GM12892 (cell line): ENCODE results near the gene FGF3.

Experiments
- POLR2A ChIP-seq: IDR thresholded peaks from 2 replicates; pipeline ENCODE4 v1.6.1; 2011; ENCODE audit warnings: low read depth, low read length, control low read depth
- POLR2AphosphoS5 ChIP-seq: IDR thresholded peaks from 2 replicates; pipeline ENCODE4 v1.6.1; 2011; ENCODE audit warnings: low read depth, low read length, control low read depth

DNA sequence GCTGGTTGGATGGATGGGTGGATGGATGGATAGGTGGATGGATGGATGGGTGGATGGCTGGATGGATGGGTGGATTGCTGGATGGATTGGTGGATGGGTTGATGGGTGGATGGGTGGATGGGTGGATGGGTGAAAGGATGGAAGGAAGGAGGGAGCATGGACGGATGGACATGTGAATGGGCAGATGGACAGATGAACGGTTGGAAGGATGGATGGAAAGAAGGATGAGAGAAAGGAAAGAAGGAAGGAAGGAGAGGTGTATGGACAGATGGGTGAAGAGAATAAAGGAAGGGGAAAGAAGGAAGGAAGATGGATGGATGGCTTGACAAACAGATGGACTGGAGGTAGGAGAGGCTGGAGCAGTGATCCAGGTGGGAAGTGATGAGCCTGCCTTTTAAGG, 5.4 kb downstream of the FGF3 start:
- no peak for TF ChIP-seq POLR2A
- TF ChIP-seq POLR2AphosphoS5 = no peak
